HepG2 (cell line): ENCODE measurements around the gene PDP2. TPM values are rescaled to one million over a fixed set of nuclear protein-coding genes. Genes with fewer than 3 reads are reported as not detected.

ENCODE experiments used
- ARNT2 ChIP-seq: sonication (generic); formaldehyde crosslinking; IDR thresholded peaks from 2 replicates; pipeline ENCODE4 v1.8.0; 2022; ENCODE audit warnings: mild to moderate bottlenecking, low read depth, missing genetic modification reagents, moderate library complexity
- ATF7 ChIP-seq, 2 experiments: fragments of 450-650 bp in 1 of 2; sonication (generic) in 1 of 2; formaldehyde crosslinking in 1 of 2; IDR thresholded peaks; 2 replicates each; pipeline versions ENCODE4 v1.4.0 to v1.6.1; 2016 to 2020; ENCODE audit warnings: antibody characterized with exemption in 1 of 2, mild to moderate bottlenecking in 1 of 2, missing genetic modification reagents in 1 of 2
- HMG20B ChIP-seq: conservative IDR thresholded peaks from 2 replicates; pipeline ENCODE4 v1.6.1; 2016; ENCODE audit warnings: missing genetic modification reagents, missing compliant biosample characterization
- KLF16 ChIP-seq, 2 experiments: sonication (generic) in 1 of 2; formaldehyde crosslinking in 1 of 2; IDR thresholded peaks; 2 replicates each; pipeline versions ENCODE4 v1.6.1 to v1.8.0; 2016 to 2023; ENCODE audit warnings: missing genetic modification reagents in 2 of 2, missing compliant biosample characterization in 1 of 2
- MED8 ChIP-seq: sonication (generic); formaldehyde crosslinking; IDR thresholded peaks from 2 replicates; pipeline ENCODE4 v1.8.1; 2023; ENCODE audit warnings: mild to moderate bottlenecking, missing genetic modification reagents; ENCODE audit not compliant: insufficient replicate concordance
- NR3C1 ChIP-seq: sonication (generic); formaldehyde crosslinking; IDR thresholded peaks from 2 replicates; pipeline ENCODE4 v1.4.0; 2020; ENCODE audit warnings: missing genetic modification reagents
- PCBP2 ChIP-seq: fragments of 200-400 bp; formaldehyde crosslinking; optimal IDR thresholded peaks from 2 replicates; pipeline ENCODE3; 2018; ENCODE audit warnings: low read length, low read depth; ENCODE audit not compliant: poor library complexity, severe bottlenecking
- PHB2 ChIP-seq: fragments of 450-650 bp; IDR thresholded peaks from 2 replicates; pipeline ENCODE4 v1.6.1; 2018; ENCODE audit not compliant: partially characterized antibody
- RFX3 ChIP-seq: IDR thresholded peaks from 2 replicates; pipeline ENCODE4 v1.6.1; 2016; ENCODE audit warnings: missing biosample characterization, missing genetic modification reagents
- ZMAT5 ChIP-seq: sonication (generic); formaldehyde crosslinking; IDR thresholded peaks from 2 replicates; pipeline ENCODE4 v1.5.0; 2020; ENCODE audit warnings: mild to moderate bottlenecking, low read depth, missing genetic modification reagents, borderline replicate concordance
- ZNF235 ChIP-seq: sonication (generic); formaldehyde crosslinking; IDR thresholded peaks from 2 replicates; pipeline ENCODE4 v1.8.1; 2023; ENCODE audit warnings: mild to moderate bottlenecking, missing genetic modification reagents, borderline replicate concordance
- ZNF34 ChIP-seq: sonication (generic); formaldehyde crosslinking; IDR thresholded peaks from 2 replicates; pipeline ENCODE4 v1.4.0; 2020; ENCODE audit warnings: mild to moderate bottlenecking, missing genetic modification reagents, borderline replicate concordance
- ZNF354B ChIP-seq: sonication (generic); formaldehyde crosslinking; IDR thresholded peaks from 2 replicates; pipeline ENCODE4 v1.8.0; 2022; ENCODE audit warnings: mild to moderate bottlenecking, missing genetic modification reagents
- ZNF878 ChIP-seq: sonication (generic); formaldehyde crosslinking; IDR thresholded peaks from 2 replicates; pipeline ENCODE4 v1.8.1; 2023; ENCODE audit warnings: mild to moderate bottlenecking, missing genetic modification reagents, moderate library complexity
- polyA plus RNA-seq, 8 experiments: library from polyadenylated mRNA; depleted of rRNA in 3 of 8; stranded (reverse) in 7 of 8; unstranded in 1 of 8; fragments of >200 nt; fragmentation: Illumina TruSeq in 4 of 8; extraction: Trizol in 4 of 8; gene quantifications; 2 replicates each; pipeline versions ENCODE4 v1.2.1 to v1.2.3, GENCODE V29; 2011 to 2016; ENCODE audit warnings: low read depth in 4 of 8, missing spikeins in 1 of 8, mixed read lengths in 1 of 8; ENCODE audit not compliant: insufficient read depth in 1 of 8
- total RNA-seq, 5 experiments: library from RNA; depleted of rRNA; stranded (reverse); fragments of >200 nt; fragmentation: Illumina TruSeq; extraction: Trizol; gene quantifications; 2 replicates each; pipeline ENCODE4 v1.2.3, GENCODE V29; 2016; ENCODE audit warnings: low read depth in 1 of 5
- TF ChIP-seq, protein P1 (sequence below): sonication (generic); formaldehyde crosslinking; IDR thresholded peaks from 2 replicates; pipeline ENCODE4 v1.8.1; 2023; ENCODE audit warnings: mild to moderate bottlenecking, moderate library complexity, missing genetic modification reagents
- TF ChIP-seq, protein P2 (sequence below): IDR thresholded peaks from 2 replicates; pipeline ENCODE4 v1.6.1; 2016
- TF ChIP-seq, protein P3 (sequence below): sonication (generic); formaldehyde crosslinking; IDR thresholded peaks from 2 replicates; pipeline ENCODE4 v1.4.0; 2020; ENCODE audit warnings: missing genetic modification reagents
- TF ChIP-seq, protein P4 (sequence below): sonication (generic); formaldehyde crosslinking; conservative IDR thresholded peaks from 2 replicates; pipeline ENCODE4 v1.8.0; 2022; ENCODE audit warnings: mild to moderate bottlenecking, moderate library complexity, missing genetic modification reagents

PDP2 gene
- total and polyA plus RNA-seq, 2 of the 13 experiments (the other 11 are each of a cell fraction or from before 2014, with no cell fraction given), result 12.8 to 15.8 TPM

DNA sequence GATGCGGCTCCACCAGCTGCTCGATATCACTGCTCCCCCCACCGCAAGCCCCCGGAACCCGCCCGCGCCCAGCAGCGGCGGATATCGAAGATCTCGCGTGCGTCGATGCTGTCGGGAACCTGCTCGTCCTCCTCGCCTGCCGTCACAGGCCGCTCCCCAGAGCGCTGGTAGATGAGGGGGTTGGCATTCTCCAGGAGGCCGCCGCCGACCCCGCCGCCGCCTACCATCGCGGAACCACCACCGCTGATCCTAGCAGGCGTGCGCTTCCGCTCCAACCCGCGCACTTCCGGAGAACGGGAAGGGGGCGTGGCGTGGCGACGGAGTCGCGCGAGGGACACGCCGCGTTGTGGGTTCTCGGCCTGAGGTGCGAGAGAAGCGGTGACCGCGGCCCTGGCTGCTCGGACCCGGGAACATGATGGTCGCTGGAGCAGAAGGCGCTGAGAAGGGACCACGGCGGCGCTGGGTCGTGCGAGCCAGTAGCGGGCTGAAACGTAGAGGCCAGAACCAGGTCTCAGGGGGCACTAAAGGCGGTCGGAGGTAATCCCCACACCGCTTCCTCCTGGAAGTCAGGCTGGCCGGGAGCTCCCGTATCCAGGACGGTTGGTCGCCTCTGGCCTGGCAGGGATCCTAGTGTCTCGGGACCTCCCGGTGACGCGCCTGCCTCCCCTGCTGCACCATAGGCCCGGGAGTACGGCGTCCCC, 54.0 kb downstream of the PDP2 start, which contains the start of gene CIAO2B (continued):
- TF ChIP-seq ZNF354B (no peak; the same call in 1 of the 2 replicates), ZMAT5 (CRISPR knock-in tag) (no peak), ATF7 (IDR thresholded peaks at IDR 0.05) (no peak), ATF7 (CRISPR knock-in tag; IDR thresholded peaks at IDR 0.05) (peak; percentile 88), PHB2 (no peak), NR3C1 (CRISPR knock-in tag) (no peak), PCBP2 (no peak), HMG20B (CRISPR knock-in tag) (peak; percentile 19; the same call in 1 of the 2 replicates), KLF16 (CRISPR knock-in tag; IDR thresholded peaks at IDR 0.05) (peak in 1 of 2 experiments; percentile 96; a peak in 2 of 4 replicates), ZNF235 (peak; percentile 92; the same call in 1 of the 2 replicates), ZNF34 (CRISPR knock-in tag) (no peak; the same call in 1 of the 2 replicates), MED8 (CRISPR knock-in tag) (peak; percentile 93), ZNF878 (CRISPR knock-in tag) (no peak), ARNT2 (CRISPR knock-in tag) (peak; percentile 96), RFX3 (CRISPR knock-in tag) (no peak)
- TF ChIP-seq, protein P1, sequence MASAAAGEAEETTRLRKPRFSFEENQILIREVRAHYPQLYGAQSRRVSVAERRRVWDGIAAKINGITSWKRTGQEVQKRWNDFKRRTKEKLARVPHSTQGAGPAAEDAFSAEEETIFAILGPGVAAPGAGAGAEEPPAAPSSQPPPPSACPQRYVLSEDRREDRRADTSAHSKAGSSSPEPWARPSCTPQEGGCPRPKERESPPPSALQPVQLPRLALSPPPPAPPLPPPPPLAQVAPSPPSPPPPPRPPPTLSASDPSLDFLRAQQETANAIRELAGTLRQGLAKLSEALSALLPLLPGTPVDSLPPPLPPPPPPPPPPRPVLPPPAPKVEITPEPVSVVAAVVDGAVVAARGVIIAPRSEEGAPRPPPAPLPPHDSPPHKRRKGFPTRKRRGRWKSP, result peak; percentile 92
- TF ChIP-seq, protein P2, sequence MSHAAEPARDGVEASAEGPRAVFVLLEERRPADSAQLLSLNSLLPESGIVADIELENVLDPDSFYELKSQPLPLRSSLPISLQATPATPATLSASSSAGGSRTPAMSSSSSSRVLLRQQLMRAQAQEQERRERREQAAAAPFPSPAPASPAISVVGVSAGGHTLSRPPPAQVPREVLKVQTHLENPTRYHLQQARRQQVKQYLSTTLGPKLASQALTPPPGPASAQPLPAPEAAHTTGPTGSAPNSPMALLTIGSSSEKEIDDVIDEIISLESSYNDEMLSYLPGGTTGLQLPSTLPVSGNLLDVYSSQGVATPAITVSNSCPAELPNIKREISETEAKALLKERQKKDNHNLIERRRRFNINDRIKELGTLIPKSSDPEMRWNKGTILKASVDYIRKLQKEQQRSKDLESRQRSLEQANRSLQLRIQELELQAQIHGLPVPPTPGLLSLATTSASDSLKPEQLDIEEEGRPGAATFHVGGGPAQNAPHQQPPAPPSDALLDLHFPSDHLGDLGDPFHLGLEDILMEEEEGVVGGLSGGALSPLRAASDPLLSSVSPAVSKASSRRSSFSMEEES, result peak; percentile 65
- TF ChIP-seq, protein P3, sequence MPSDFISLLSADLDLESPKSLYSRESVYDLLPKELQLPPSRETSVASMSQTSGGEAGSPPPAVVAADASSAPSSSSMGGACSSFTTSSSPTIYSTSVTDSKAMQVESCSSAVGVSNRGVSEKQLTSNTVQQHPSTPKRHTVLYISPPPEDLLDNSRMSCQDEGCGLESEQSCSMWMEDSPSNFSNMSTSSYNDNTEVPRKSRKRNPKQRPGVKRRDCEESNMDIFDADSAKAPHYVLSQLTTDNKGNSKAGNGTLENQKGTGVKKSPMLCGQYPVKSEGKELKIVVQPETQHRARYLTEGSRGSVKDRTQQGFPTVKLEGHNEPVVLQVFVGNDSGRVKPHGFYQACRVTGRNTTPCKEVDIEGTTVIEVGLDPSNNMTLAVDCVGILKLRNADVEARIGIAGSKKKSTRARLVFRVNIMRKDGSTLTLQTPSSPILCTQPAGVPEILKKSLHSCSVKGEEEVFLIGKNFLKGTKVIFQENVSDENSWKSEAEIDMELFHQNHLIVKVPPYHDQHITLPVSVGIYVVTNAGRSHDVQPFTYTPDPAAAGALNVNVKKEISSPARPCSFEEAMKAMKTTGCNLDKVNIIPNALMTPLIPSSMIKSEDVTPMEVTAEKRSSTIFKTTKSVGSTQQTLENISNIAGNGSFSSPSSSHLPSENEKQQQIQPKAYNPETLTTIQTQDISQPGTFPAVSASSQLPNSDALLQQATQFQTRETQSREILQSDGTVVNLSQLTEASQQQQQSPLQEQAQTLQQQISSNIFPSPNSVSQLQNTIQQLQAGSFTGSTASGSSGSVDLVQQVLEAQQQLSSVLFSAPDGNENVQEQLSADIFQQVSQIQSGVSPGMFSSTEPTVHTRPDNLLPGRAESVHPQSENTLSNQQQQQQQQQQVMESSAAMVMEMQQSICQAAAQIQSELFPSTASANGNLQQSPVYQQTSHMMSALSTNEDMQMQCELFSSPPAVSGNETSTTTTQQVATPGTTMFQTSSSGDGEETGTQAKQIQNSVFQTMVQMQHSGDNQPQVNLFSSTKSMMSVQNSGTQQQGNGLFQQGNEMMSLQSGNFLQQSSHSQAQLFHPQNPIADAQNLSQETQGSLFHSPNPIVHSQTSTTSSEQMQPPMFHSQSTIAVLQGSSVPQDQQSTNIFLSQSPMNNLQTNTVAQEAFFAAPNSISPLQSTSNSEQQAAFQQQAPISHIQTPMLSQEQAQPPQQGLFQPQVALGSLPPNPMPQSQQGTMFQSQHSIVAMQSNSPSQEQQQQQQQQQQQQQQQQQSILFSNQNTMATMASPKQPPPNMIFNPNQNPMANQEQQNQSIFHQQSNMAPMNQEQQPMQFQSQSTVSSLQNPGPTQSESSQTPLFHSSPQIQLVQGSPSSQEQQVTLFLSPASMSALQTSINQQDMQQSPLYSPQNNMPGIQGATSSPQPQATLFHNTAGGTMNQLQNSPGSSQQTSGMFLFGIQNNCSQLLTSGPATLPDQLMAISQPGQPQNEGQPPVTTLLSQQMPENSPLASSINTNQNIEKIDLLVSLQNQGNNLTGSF, result peak; percentile 78
- TF ChIP-seq, protein P4, sequence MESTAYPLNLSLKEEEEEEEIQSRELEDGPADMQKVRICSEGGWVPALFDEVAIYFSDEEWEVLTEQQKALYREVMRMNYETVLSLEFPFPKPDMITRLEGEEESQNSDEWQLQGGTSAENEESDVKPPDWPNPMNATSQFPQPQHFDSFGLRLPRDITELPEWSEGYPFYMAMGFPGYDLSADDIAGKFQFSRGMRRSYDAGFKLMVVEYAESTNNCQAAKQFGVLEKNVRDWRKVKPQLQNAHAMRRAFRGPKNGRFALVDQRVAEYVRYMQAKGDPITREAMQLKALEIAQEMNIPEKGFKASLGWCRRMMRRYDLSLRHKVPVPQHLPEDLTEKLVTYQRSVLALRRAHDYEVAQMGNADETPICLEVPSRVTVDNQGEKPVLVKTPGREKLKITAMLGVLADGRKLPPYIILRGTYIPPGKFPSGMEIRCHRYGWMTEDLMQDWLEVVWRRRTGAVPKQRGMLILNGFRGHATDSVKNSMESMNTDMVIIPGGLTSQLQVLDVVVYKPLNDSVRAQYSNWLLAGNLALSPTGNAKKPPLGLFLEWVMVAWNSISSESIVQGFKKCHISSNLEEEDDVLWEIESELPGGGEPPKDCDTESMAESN (CRISPR knock-in tag), result peak; percentile 98
